Naive thymus-derived CD4-positive, alpha-beta T cell (primary cell): ENCODE measurements around the gene AAMP. TPM values are rescaled to one million over a fixed set of nuclear protein-coding genes. Genes with fewer than 3 reads are reported as not detected.
A peak's percentile ranks its signal among the peaks of the same experiment; 100 is the strongest.

Experiments used
- ATAC-seq: fragments of 150-1000 bp; cut with Tn5 transposase; 2 replicates; pipeline ENCODE4 v1.10.0; 2021; ENCODE audit warnings: mild to moderate bottlenecking, moderate library complexity
- CTCF ChIA-PET: fragments of 350-600 bp; sonication (Branson Sonifier 250); formaldehyde crosslinking; loops from one replicate; lab custom pipeline; 2021; ENCODE audit warnings: antibody characterized with exemption; lab: Charles Lee
- POLR2A ChIA-PET: fragments of 350-600 bp; sonication (Branson Sonifier 250); formaldehyde crosslinking; loops from one replicate; lab custom pipeline; 2021; ENCODE audit warnings: antibody characterized with exemption, inconsistent platforms; lab: Charles Lee
- DNase-seq, 9 donors: peaks; one replicate each; pipeline versions ENCODE4 v3.0.0 to v3.0.0-alpha.2; 2020 to 2022; ENCODE audit warnings: mixed read lengths in 1 of 9
- H3K27ac ChIP-seq: one replicate; pipeline ENCODE4 v1.7.0; 2013; ENCODE audit warnings: mild to moderate bottlenecking, low read depth, low read length, moderate library complexity
- H3K27me3 ChIP-seq, 2 donors: one replicate each; pipeline ENCODE4 v1.7.0; 2013; ENCODE audit warnings: low read length in 2 of 2, mild to moderate bottlenecking in 2 of 2, moderate library complexity in 2 of 2; ENCODE audit not compliant: control insufficient read depth in 2 of 2, insufficient read depth in 2 of 2
- H3K36me3 ChIP-seq, 3 experiments: 1 replicate in 2 of 3; 2 replicates in 1 of 3; pipeline ENCODE4 v1.7.0; 2013; ENCODE audit warnings: low read length in 3 of 3, mild to moderate bottlenecking in 3 of 3, moderate library complexity in 1 of 3; ENCODE audit not compliant: insufficient read depth in 3 of 3, control insufficient read depth in 2 of 3
- H3K4me1 ChIP-seq, 2 donors: one replicate each; pipeline ENCODE4 v1.7.0; 2013; ENCODE audit warnings: low read length in 2 of 2, mild to moderate bottlenecking in 2 of 2, moderate library complexity in 1 of 2; ENCODE audit not compliant: control insufficient read depth in 2 of 2, insufficient read depth in 2 of 2
- H3K4me3 ChIP-seq: 2 replicates; pipeline ENCODE4 v1.7.0; 2013; ENCODE audit warnings: mild to moderate bottlenecking, low read length
- H3K9me3 ChIP-seq, 3 experiments: 1 replicate in 2 of 3; 2 replicates in 1 of 3; pipeline ENCODE4 v1.7.0; 2013; ENCODE audit warnings: low read length in 3 of 3; ENCODE audit not compliant: control insufficient read depth in 2 of 3
- H3K27ac Mint-ChIP-seq, 9 donors: one replicate each; pipeline ENCODE4 v1.8.0; 2020 to 2022; ENCODE audit warnings: mixed read lengths in 9 of 9, mild to moderate bottlenecking in 8 of 9, moderate library complexity in 5 of 9, inconsistent platforms in 2 of 9
- H3K27me3 Mint-ChIP-seq, 5 donors: one replicate each; pipeline ENCODE4 v1.8.0; 2021 to 2022; ENCODE audit warnings: mixed read lengths in 5 of 5, mild to moderate bottlenecking in 1 of 5
- H3K36me3 Mint-ChIP-seq, 5 donors: one replicate each; pipeline ENCODE4 v1.8.0; 2020 to 2022; ENCODE audit warnings: mixed read lengths in 5 of 5, mild to moderate bottlenecking in 3 of 5, inconsistent platforms in 1 of 5
- H3K4me1 Mint-ChIP-seq, 7 donors: one replicate each; pipeline ENCODE4 v1.8.0; 2020 to 2022; ENCODE audit warnings: mixed read lengths in 7 of 7, mild to moderate bottlenecking in 3 of 7, inconsistent platforms in 1 of 7
- H3K4me3 Mint-ChIP-seq, 10 donors: one replicate each; pipeline ENCODE4 v1.8.0; 2020 to 2022; ENCODE audit warnings: mild to moderate bottlenecking in 10 of 10, mixed read lengths in 10 of 10, moderate library complexity in 6 of 10, inconsistent platforms in 2 of 10
- H3K9me3 Mint-ChIP-seq, 11 donors: one replicate each; pipeline ENCODE4 v1.8.0; 2020 to 2022; ENCODE audit warnings: mixed read lengths in 11 of 11, mild to moderate bottlenecking in 4 of 11, inconsistent platforms in 1 of 11, moderate library complexity in 1 of 11
- intact Hi-C, 2 donors: fragments of 100-400 bp; cut with micrococcal nuclease; formaldehyde crosslinking; loops; one replicate each; pipeline ENCODE4 v1.15.1; 2023
- polyA plus RNA-seq, 2 donors: library from polyadenylated mRNA; unstranded; fragments of 300-500 nt; fragmentation: Illumina TruSeq; gene quantifications; one replicate each; pipeline ENCODE4 v1.2.3, GENCODE V29; 2021
- total RNA-seq, 6 experiments: library from RNA in 5 of 6; stranded (reverse) in 5 of 6; gene quantifications; 1 replicate in 5 of 6; 2 replicates in 1 of 6; pipeline ENCODE4 v1.2.3 and lab custom pipeline; 2021 to 2026

The AAMP gene
- total and polyA plus RNA-seq, 7 experiments from 2014 or later = 54.1 to 108 (median 66.4) TPM

DNA sequence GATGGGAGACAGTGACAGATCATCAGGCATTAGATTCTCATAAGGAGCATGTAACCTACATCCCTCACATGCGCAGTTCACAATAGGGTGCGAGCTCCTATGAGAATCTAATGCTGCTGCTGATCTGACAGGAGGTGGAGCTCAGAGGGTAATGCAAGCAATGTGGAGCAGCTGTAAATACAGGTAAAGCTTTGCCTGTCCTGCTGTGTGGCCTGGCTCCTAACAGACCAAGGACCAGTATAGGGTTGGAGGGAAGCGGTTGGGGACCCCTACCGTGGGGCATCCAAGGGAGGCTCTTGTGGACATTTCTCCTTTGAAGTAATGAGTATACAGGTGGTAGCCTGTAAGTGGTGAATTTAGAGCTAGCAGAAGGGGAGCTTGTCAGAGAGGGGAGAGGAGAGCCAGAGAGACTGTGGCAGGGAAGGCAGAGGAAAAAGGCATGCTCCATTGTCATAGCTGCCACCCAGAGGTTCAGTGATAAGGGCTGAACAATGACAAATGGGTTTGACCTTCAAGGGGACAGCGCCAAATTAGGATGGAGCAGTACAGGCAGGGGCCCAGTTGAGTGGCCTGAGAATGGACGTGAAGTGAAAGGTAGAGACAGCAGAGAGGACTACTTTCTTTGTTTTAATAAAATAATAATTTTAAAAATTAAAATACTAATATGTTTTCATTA lies 37.6 kb upstream of the AAMP start:
- H3K27me3 Mint-ChIP-seq = peaks cover 0 to 5% (median 0%) of the 10 kb centered on the region in 5 donors
- Histone ChIP-seq H3K27me3 (no peaks in the 10 kb centered on the region), H3K36me3 (no peaks in the 10 kb centered on the region), H3K4me1 (no peaks in the 10 kb centered on the region), H3K27ac (no peak overlapping the region), H3K4me3 (no peak overlapping the region), H3K9me3 (no peaks in the 10 kb centered on the region)
- intact Hi-C loops = loop anchor here in 1 of 2 donors (1.0 to 10.0 kb wide), 2 partner anchors 9 to 537 kb away; no protein-coding TSS in a partner anchor
- no peak for ATAC-seq
- peak overlapping the region in 1 of 10 donors; percentile 5 for H3K4me3 Mint-ChIP-seq
- CTCF ChIA-PET = interaction anchor here (0.6 to 3.7 kb wide), 5 partner anchors 9 to 89 kb away, joined by 3 to 33 read pairs (median 4); partner anchors contain the start of genes AAMP, CATIP, PNKD and TMBIM1
- H3K36me3 Mint-ChIP-seq = no peaks in the 10 kb centered on the region
- POLR2A ChIA-PET = interaction anchor here (0.6 to 1.9 kb wide), 7 partner anchors 9 to 82 kb away, joined by 3 to 9 read pairs (median 4); no protein-coding TSS in a partner anchor
- DNase-seq = no peak
- peak overlapping the region in 3 of 9 donors; percentile 68 to 74 (median 73) for H3K27ac Mint-ChIP-seq
- peaks cover 0 to under 1% (median 0%) of the 10 kb centered on the region in 11 donors for H3K9me3 Mint-ChIP-seq
- H3K4me1 Mint-ChIP-seq = peaks cover 0 to 24% (median 15%) of the 10 kb centered on the region in 7 donors

DNA sequence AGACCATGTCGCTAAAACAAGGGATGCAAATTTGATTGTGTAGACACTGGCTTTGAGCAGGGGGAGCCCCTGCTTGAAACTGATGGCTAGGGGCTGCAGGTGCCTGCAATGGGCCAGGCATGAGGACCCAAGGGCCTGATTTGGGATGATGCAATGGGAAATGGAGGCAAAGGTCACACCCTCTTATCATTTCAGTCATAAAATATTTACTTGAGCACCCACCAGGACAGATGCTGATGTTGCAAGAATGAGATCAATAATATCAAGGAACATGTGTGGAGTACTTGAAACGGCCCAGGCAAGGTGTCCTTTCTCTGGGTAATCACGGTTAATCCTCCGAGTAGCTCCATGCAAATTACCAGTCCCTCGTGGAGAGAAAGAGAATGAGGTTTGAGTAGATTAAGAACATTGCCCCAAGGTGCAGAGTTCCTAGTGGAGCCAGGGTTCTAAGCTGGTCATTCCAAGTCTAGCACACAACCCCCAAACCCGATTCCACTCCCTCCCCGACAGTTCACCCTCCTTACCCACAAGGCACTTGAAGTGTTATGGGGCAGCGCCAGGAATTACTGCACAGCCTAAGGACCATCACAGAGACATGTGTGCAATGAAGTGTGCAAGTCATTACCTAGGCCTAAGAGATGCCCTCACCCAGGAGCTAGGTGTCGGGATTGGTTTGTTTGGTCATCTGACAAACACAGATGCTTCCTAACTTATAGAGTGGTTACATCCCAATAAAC lies 36.4 kb upstream of the AAMP start:
- Mint-ChIP-seq H3K9me3 (peaks cover 0 to 1% (median 0%) of the 10 kb centered on the region in 11 donors), H3K36me3 (no peaks in the 10 kb centered on the region), H3K4me1 (peaks cover 3 to 24% (median 14%) of the 10 kb centered on the region in 7 donors), H3K27ac (no peak overlapping the region), H3K27me3 (peaks cover 0 to 5% (median 0%) of the 10 kb centered on the region in 5 donors), H3K4me3 (no peak overlapping the region)
- Histone ChIP-seq H3K4me1 (no peaks in the 10 kb centered on the region), H3K36me3 (no peaks in the 10 kb centered on the region), H3K27ac (no peak overlapping the region), H3K4me3 (no peak overlapping the region), H3K9me3 (no peaks in the 10 kb centered on the region), H3K27me3 (no peaks in the 10 kb centered on the region)
- DNase-seq = no peak
- CTCF ChIA-PET = interaction anchor here (0.7 to 3.7 kb wide), 4 partner anchors 10 to 89 kb away, joined by 3 to 33 read pairs (median 8); partner anchors contain the start of genes CATIP and TMBIM1
- intact Hi-C loops = loop anchor here in 1 of 2 donors (10.0 kb wide), 1 partner anchor 538 kb away; no protein-coding TSS in a partner anchor
- no peak for ATAC-seq
- POLR2A ChIA-PET = interaction anchor here (0.9 to 1.9 kb wide), 5 partner anchors 10 to 64 kb away, joined by 3 to 9 read pairs (median 4); partner anchors contain the start of gene TMBIM1

DNA sequence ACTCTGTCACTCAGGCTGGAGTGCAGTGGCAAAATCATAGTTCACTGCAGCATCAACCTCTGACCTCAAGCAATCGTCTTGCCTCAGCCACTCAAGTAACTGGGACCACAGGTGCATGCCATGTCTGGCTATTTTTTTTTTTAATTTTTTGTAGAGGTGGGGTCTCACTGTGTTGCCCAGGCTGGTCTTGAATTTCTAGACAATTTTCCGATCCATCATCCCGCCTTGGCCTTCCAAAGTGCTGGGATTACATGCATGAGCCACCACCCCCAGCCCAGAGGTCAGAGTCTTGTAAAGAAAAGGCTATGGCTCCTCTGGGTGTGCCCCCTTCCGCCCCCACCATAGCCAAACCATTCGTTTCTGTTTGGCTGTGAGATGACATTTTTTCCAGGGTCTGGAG lies 35.4 kb upstream of the AAMP start:
- ATAC-seq (no peak), DNase-seq (no peak)
- H3K9me3 Mint-ChIP-seq = peaks cover 0 to 1% (median 0%) of the 10 kb centered on the region in 11 donors
- H3K36me3 ChIP-seq = no peaks in the 10 kb centered on the region
- peaks cover 0 to 5% (median 0%) of the 10 kb centered on the region in 5 donors for H3K27me3 Mint-ChIP-seq
- H3K36me3 Mint-ChIP-seq = no peaks in the 10 kb centered on the region
- H3K9me3 ChIP-seq = no peaks in the 10 kb centered on the region
- CTCF ChIA-PET = interaction anchor here (0.7 to 2.3 kb wide), 2 partner anchors 51 to 355 kb away, joined by 3 to 21 read pairs; partner anchors contain the start of gene CATIP
- H3K27me3 ChIP-seq = no peaks in the 10 kb centered on the region
- POLR2A ChIA-PET = interaction anchor here (1.7 kb wide), 1 partner anchor 12 kb away, joined by 4 read pairs; no protein-coding TSS in a partner anchor
- no peak overlapping the region for H3K4me3 Mint-ChIP-seq
- H3K4me1 ChIP-seq = no peaks in the 10 kb centered on the region
- H3K27ac ChIP-seq = no peak overlapping the region
- peak overlapping the region in 4 of 9 donors; percentile 19 to 42 (median 28) for H3K27ac Mint-ChIP-seq
- peaks cover 6 to 28% (median 18%) of the 10 kb centered on the region in 7 donors for H3K4me1 Mint-ChIP-seq
- intact Hi-C loops = loop anchor here in 1 of 2 donors (10.0 kb wide), 1 partner anchor 539 kb away; no protein-coding TSS in a partner anchor
- H3K4me3 ChIP-seq = no peak overlapping the region

DNA sequence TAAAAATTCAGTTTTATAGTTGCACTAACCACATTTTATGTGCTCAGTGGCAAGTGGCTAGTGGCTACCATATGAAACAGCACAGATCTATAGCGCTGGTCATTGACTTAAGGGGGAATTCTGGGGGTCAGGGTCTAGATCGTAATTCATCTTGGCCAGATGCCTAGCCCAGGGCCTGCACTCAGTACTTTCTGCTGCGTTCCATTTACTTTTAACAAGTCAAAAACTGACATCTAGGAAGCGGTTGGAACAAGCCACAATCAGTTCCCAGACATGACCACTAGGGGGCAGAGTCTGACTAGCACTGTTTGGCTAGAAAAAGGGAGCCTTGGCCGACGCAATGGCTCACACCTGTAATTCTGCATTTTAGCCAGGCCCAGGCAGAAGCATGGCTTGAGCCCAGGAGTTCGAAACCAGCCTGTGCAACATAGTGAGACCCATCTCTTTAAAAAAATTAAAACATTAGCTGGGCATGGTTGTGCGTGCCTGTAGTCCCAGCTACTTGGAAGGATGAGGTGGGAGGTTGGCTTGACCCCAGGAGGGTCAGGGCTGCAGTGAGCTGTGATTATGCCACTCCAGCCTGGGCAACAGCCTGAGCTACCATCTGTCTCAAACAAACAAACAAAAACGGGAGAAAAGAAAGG lies 31.4 kb upstream of the AAMP start:
- Histone ChIP-seq H3K9me3 (no peaks in the 10 kb centered on the region), H3K4me3 (no peak overlapping the region), H3K27me3 (no peaks in the 10 kb centered on the region), H3K27ac (no peak overlapping the region), H3K4me1 (no peaks in the 10 kb centered on the region), H3K36me3 (no peaks in the 10 kb centered on the region)
- ATAC-seq (peak; percentile 99), DNase-seq (peak; percentile 61 to 92 (median 84))
- intact Hi-C loops = loop anchor here (1.0 to 10.0 kb wide), 9 partner anchors 9 to 544 kb away; partner anchors contain the start of genes CATIP (in 2 of the 2) and TMBIM1 (in 1 of the 2)
- CTCF ChIA-PET = interaction anchor here (0.9 to 3.2 kb wide), 20 partner anchors 10 to 165 kb away, joined by 3 to 93 read pairs (median 6); partner anchors contain the start of genes AAMP, CATIP and PNKD
- POLR2A ChIA-PET = interaction anchor here (0.6 to 2.5 kb wide), 16 partner anchors 15 to 98 kb away, joined by 3 to 14 read pairs (median 4); partner anchors contain the start of genes AAMP, CATIP, CTDSP1 and PNKD
- Mint-ChIP-seq H3K4me3 (no peak overlapping the region), H3K9me3 (peaks cover 0 to 1% (median 0%) of the 10 kb centered on the region in 11 donors), H3K27me3 (peaks cover 0 to 4% (median 0%) of the 10 kb centered on the region in 5 donors), H3K27ac (peak overlapping the region in 8 of 9 donors; percentile 34 to 80 (median 64)), H3K4me1 (peaks cover 3 to 8% (median 7%) of the 10 kb centered on the region in 7 donors), H3K36me3 (no peaks in the 10 kb centered on the region)

DNA sequence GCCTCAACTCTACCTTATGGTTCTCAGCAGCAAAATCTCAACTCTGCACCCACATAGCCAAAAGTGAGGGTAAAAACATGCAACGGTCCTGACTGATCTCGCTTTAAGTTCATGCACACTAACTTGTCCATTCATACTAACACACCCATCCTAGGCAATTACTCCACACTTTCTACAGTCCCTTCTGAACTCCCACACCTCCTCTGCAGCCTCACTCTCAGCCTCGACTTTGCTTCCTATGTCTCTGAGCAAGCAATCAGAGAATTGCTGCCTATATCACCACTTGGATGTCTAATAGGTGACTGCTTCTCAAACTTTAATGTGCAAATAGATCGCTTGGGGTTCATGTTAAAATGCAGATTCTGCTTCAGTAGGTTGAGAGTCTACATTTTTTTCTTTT lies 30.2 kb upstream of the AAMP start:
- Histone ChIP-seq H3K9me3 (no peaks in the 10 kb centered on the region), H3K27me3 (no peaks in the 10 kb centered on the region), H3K4me3 (no peak overlapping the region), H3K4me1 (no peaks in the 10 kb centered on the region), H3K27ac (no peak overlapping the region), H3K36me3 (no peaks in the 10 kb centered on the region)
- Mint-ChIP-seq H3K4me3 (no peak overlapping the region), H3K27me3 (peaks cover 0 to 2% (median 0%) of the 10 kb centered on the region in 5 donors), H3K27ac (peak overlapping the region in 2 of 9 donors; percentile 62 to 76), H3K4me1 (peaks cover 3 to 11% (median 7%) of the 10 kb centered on the region in 7 donors), H3K9me3 (peaks cover 0 to 1% (median 0%) of the 10 kb centered on the region in 11 donors), H3K36me3 (no peaks in the 10 kb centered on the region)
- ChIA-PET CTCF (interaction anchor here (0.9 to 3.2 kb wide), 6 partner anchors 13 to 64 kb away, joined by 3 to 93 read pairs (median 7); partner anchors contain the start of gene CATIP), POLR2A (interaction anchor here (0.8 kb wide), 3 partner anchors 52 to 97 kb away, joined by 3 to 4 read pairs (median 3); partner anchors contain the start of gene CATIP)
- intact Hi-C loops = loop anchor here (2.0 to 10.0 kb wide), 2 partner anchors 349 to 545 kb away; no protein-coding TSS in a partner anchor
- ATAC-seq = no peak
- no peak for DNase-seq
